ENCODE results near the gene STYXL1. TPM values are rescaled to one million over a fixed set of nuclear protein-coding genes. Genes with fewer than 3 reads are reported as not detected.
"Not testable (repeated sequence)": the region's sequence is repeated elsewhere in the genome, so short reads cannot be mapped to it uniquely, and the experiment has no call there.

The STYXL1 gene, protein sequence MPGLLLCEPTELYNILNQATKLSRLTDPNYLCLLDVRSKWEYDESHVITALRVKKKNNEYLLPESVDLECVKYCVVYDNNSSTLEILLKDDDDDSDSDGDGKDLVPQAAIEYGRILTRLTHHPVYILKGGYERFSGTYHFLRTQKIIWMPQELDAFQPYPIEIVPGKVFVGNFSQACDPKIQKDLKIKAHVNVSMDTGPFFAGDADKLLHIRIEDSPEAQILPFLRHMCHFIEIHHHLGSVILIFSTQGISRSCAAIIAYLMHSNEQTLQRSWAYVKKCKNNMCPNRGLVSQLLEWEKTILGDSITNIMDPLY
- total RNA-seq: 10 to 100 TPM in 1 of 2 donors, 1 to 10 TPM in 1; 8.2 to 24.1 TPM
- long read RNA-seq, partial matches to known transcripts: 0 of 2 reads
- long read RNA-seq, other reads (novel, unspliced or antisense): 1 of 2 reads

- intact Hi-C loops (cut with DNase I): no loop called here
- ATAC-seq (peak; percentile 98 to 99), DNase-seq (peak; percentile 97)
Observed at GRCh38 chr7:76047811-76048667, at the start of gene STYXL1, which contains the start of gene MDH2. STYXL1 (minus strand) TSS chr7:76048000; CDS start chr7:76030523, 17,477 bp downstream. MDH2 (plus strand) TSS chr7:76048106; CDS start chr7:76048161, 55 bp downstream.

GRCh38 chr7:76095908-76096307, 48.1 kb upstream of the STYXL1 start:
- DNase-seq: no peak
- intact Hi-C loops (cut with DNase I): no loop called here
- ATAC-seq: no peak

- intact Hi-C loops (cut with DNase I); ATAC-seq; DNase-seq: not testable (repeated sequence)
Observed at GRCh38 chr7:76094326-76094725, 46.5 kb upstream of the STYXL1 start.

DNA sequence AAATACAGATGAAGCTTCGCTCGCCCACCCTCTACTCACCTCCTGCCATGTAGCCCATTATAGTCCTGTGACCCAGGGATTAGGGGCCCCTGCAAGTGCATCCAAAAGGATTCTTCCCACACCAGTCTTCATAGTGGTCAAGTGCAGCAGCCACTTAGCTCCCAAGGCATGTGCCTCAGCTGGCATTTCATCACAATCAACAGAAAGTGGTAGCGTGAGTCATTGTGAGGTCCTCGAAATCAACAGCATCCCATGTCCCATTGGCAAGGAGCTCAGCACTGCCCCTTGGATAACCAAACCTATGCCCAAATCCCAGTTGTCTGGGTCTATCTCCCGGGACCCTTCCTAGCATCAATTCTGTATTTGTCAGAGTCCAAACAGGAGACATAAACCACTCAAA, 45.7 kb upstream of the STYXL1 start:
- intact Hi-C loops (cut with DNase I); ATAC-seq; DNase-seq: not testable (repeated sequence)

GRCh38 chr7:76091506-76091905, 43.7 kb upstream of the STYXL1 start:
- ATAC-seq (no peak), DNase-seq (no peak)
- intact Hi-C loops (cut with DNase I): no loop called here

DNA sequence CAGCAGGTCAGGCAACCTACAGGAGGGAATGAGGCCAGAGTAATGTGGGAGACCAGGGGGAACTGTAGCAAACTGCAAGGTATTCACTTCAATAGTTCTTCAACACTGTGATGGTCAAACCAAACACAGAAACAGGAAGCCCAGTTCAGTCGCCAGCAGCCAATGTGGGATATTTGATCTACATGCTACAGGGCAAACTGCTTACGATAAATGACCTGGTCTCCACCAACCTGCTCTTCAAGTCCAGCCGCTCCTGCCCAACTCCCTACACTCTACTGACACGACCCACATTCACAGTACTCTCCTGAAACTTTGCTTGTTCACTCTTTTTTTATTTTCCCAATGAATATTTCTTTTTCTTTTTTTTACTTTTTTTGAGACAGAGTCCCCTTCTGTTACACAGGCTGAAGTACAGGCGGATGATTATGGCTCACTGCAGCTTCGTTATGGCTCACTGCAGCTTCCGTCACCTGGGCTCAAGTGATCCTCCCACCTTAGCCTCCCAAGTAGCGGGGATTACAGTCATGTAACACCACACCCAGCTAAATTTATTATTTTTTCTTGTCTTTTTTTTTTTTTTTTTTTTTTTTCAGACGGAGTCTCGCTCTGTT, 42.2 kb upstream of the STYXL1 start:
- DNase-seq (no peak), ATAC-seq (no peak)
- intact Hi-C loops (cut with DNase I): no loop called here

- DNase-seq; intact Hi-C loops (cut with DNase I): not testable (repeated sequence)
- peak in 1 of 2 donors; percentile 48 for ATAC-seq
Observed at GRCh38 chr7:76087362-76087791, 39.6 kb upstream of the STYXL1 start.

GRCh38 chr7:76086070-76086469, 38.3 kb upstream of the STYXL1 start:
- intact Hi-C loops (cut with DNase I): no loop called here
- no peak for ATAC-seq
- DNase-seq: no peak

GRCh38 chr7:76084115-76084514, 36.3 kb upstream of the STYXL1 start:
- ATAC-seq; DNase-seq; intact Hi-C loops (cut with DNase I): not testable (repeated sequence)

- intact Hi-C loops (cut with DNase I): no loop called here
- DNase-seq: no peak
- peak in 1 of 2 donors; percentile 32 for ATAC-seq
Observed at GRCh38 chr7:76080204-76080603, 32.4 kb upstream of the STYXL1 start.

- no peak for ATAC-seq
- intact Hi-C loops (cut with DNase I): no loop called here
Observed at GRCh38 chr7:76077435-76077834, 29.6 kb upstream of the STYXL1 start.

DNA sequence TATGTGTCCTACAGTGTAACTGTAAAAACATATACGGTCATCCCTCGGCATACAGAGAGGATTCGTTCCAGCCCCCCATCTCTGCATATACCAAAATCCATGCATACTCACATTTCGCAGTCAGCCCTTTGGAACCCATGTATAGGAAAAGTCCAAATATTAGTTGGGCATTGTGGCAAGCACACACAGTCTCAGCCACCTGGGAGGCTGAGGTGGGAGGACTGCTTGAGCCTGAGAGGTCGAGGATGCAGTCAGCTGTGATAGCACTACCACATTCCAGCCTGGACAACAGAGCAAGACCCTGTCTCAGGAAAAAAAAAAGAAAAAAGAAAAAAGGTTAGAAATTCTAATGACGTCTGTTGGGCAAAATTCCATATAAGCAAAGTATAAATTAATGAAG, 29.2 kb upstream of the STYXL1 start:
- ATAC-seq (no peak), DNase-seq (no peak)
- intact Hi-C loops (cut with DNase I): no loop called here

More at GRCh38 chr7:76077435-76077834, 29.6 kb upstream of the STYXL1 start:
- DNase-seq: no peak

GRCh38 chr7:76074972-76075370, 27.2 kb upstream of the STYXL1 start:
- ATAC-seq: no peak
- DNase-seq: no peak
- intact Hi-C loops (cut with DNase I): no loop called here

DNA sequence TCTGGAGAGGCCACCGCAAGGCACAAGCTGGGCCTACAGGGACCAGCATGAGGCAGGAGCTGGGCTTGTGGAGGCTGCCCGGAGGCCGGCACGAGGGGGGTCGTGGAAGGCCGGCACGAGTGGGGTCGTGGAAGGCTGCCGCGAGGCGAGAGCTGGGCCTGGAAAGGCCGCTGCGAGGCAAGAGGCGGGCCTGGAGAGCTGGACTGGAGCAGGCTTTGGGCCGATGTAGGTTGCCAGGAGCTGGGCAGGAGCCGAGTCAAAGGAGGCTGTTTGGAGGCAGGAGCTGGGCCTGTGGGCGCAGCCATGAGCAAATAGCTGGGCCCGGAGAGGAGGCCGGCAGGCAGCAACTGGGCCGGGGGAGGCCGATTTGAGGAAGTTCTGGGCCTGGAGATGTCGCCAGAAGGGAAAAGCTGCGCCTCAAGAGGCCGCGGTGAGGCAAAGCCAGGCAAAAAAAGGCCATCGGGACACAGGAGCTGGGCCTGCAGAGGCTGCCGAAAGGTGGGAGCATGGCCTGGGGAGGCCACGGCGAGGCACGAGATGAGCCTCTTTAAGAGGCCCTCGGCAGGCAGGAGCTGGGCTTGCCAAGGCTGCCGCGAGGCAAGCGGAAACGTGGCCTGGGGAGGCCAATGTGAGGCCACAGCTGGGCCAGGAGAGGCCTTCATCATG, 26.6 kb upstream of the STYXL1 start:
- ATAC-seq (no peak), DNase-seq (no peak)
- intact Hi-C loops (cut with DNase I): no loop called here

- ATAC-seq: no peak
- intact Hi-C loops (cut with DNase I): no loop called here
- no peak for DNase-seq
Observed at GRCh38 chr7:76073335-76073990, 25.7 kb upstream of the STYXL1 start.

- intact Hi-C loops (cut with DNase I): no loop called here
- ATAC-seq (no peak), DNase-seq (no peak)
Observed at GRCh38 chr7:76072243-76073148, 24.7 kb upstream of the STYXL1 start.

All from left cardiac atrium (tissue), 4 donors.